K562 (cell line): ENCODE results near the gene FAM184B.

Source experiments
- CTCF ChIP-seq, 3 experiments: IDR thresholded peaks in 2 of 3; conservative IDR thresholded peaks in 1 of 3; 2 replicates each; pipeline ENCODE4 v1.5.1; 2011 to 2012; ENCODE audit warnings: low read length in 3 of 3, mild to moderate bottlenecking in 3 of 3, control low read depth in 2 of 3, improper control_type of control experiment in 1 of 3, inconsistent platforms in 1 of 3, low read depth in 1 of 3, mixed read lengths in 1 of 3, moderate library complexity in 1 of 3; ENCODE audit not compliant: insufficient read depth in 2 of 3
- IRF2 ChIP-seq: sonication (generic); formaldehyde crosslinking; IDR thresholded peaks from 2 replicates; pipeline ENCODE4 v1.8.1; 2022; ENCODE audit warnings: mild to moderate bottlenecking, missing genetic modification reagents
- MAZ ChIP-seq, 2 experiments: fragments of 450-650 bp in 1 of 2; sonication (generic) in 1 of 2; formaldehyde crosslinking; IDR thresholded peaks in 1 of 2; conservative IDR thresholded peaks in 1 of 2; 2 replicates each; pipeline versions ENCODE4 v1.4.0 to v1.5.0; 2020; ENCODE audit warnings: mild to moderate bottlenecking in 1 of 2, missing genetic modification reagents in 1 of 2
- REST ChIP-seq, 2 experiments: fragments of 450-650 bp; formaldehyde crosslinking in 1 of 2; IDR thresholded peaks; 2 replicates each; pipeline versions ENCODE4 v1.4.0 to v1.6.1; 2014 to 2020; ENCODE audit warnings: mild to moderate bottlenecking in 2 of 2, borderline replicate concordance in 1 of 2, low read depth in 1 of 2
- SIN3A ChIP-seq, 2 experiments: fragments of 150-350 bp in 1 of 2; IDR thresholded peaks; 2 replicates each; pipeline ENCODE4 v1.6.1; 2011 to 2016; ENCODE audit warnings: borderline replicate concordance in 2 of 2, low read depth in 2 of 2, low read length in 2 of 2, mild to moderate bottlenecking in 2 of 2, moderate library complexity in 2 of 2; ENCODE audit not compliant: control insufficient read depth in 1 of 2
- ZSCAN32 ChIP-seq: fragments of 450-650 bp; formaldehyde crosslinking; IDR thresholded peaks from 2 replicates; pipeline ENCODE4 v1.4.0; 2020; ENCODE audit warnings: mild to moderate bottlenecking, moderate library complexity

DNA sequence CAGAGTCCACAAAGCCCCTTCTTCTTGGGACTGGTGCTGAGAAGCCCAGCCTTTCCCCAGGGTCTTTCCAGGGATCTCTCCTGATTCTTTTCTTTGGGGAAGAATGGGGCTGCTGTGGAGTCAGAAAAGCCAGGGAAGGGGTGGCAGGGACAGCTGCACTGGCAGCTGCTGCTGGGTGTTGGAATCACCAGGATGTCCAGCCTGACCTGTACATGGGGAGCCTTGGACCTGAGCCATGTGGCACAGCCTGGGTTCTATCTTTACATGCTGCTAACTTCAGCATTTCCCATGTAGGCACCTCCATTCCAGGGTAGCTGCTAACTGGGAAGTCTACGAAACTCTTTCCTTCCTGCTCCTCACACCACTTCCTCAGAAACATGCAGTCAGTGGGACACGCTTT, 131.0 kb downstream of the FAM184B start:
- TF ChIP-seq IRF2 (CRISPR knock-in tag) (no peak), MAZ (CRISPR knock-in tag; conservative IDR thresholded peaks at IDR 0.05 in 1 of 2, IDR thresholded peaks at IDR 0.05 in 1 of 2) (no peak), ZSCAN32 (CRISPR knock-in tag) (no peak), REST (IDR thresholded peaks at IDR 0.05; ENCODE audit: borderline replicate concordance) (no peak), REST (CRISPR knock-in tag; IDR thresholded peaks at IDR 0.05; ENCODE audit: low read depth) (no peak), CTCF (IDR thresholded peaks at IDR 0.05 in 2 of 3, conservative IDR thresholded peaks at IDR 0.05 in 1 of 3; ENCODE audit: insufficient read depth in 2 of 3, low read depth in 1 of 3, low read length in 3 of 3) (no peak), SIN3A (IDR thresholded peaks at IDR 0.05; ENCODE audit: borderline replicate concordance in 2 of 2, control insufficient read depth in 1 of 2, low read depth in 2 of 2, low read length in 2 of 2) (no peak)
